Transverse colon (tissue), 4 donors: ENCODE measurements around the gene GASK1A.

Source experiments
- CTCF ChIP-seq, 5 experiments: fragments of 200-600 bp in 3 of 5; fragments of 450-650 bp in 2 of 5; sonication (generic) in 3 of 5; IDR thresholded peaks; 1 replicate in 2 of 5; 2 replicates in 3 of 5; pipeline ENCODE4 v1.5.1; 2016 to 2017; ENCODE audit warnings: antibody characterized with exemption in 5 of 5, inconsistent platforms in 3 of 5, mild to moderate bottlenecking in 2 of 5, moderate library complexity in 1 of 5
- POLR2A ChIP-seq: fragments of 450-650 bp; IDR thresholded peaks from one replicate; pipeline ENCODE4 v1.6.1; 2016; ENCODE audit warnings: antibody characterized with exemption, mild to moderate bottlenecking, moderate library complexity
- POLR2AphosphoS5 ChIP-seq, 3 donors: sonication (generic); formaldehyde crosslinking; IDR thresholded peaks; one replicate each; pipeline ENCODE4 v1.6.1; 2016; ENCODE audit warnings: antibody characterized with exemption in 3 of 3

DNA sequence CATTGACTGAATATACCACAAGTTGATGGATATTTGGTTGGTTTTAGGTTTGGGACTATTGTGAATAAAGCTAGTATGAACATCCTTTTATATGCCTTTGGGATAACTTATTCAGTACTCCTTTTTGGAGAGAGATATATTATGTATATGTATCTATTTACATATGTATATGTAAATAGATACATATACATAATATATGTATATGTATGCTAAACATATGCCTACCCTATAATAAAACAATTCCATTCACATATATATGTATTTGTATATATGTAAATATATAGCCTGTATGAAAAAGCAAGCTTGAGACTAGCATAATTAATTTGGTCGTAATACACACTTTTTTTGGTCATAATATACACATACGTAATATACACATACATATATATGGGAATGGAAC lies 15.8 kb upstream of the GASK1A start:
- no peak for TF ChIP-seq POLR2AphosphoS5 (IDR thresholded peaks at IDR 0.05)
- TF ChIP-seq CTCF (IDR thresholded peaks at IDR 0.05): no peak
- TF ChIP-seq POLR2A: no peak
